ENCODE data around the gene MPRIP.

DNA sequence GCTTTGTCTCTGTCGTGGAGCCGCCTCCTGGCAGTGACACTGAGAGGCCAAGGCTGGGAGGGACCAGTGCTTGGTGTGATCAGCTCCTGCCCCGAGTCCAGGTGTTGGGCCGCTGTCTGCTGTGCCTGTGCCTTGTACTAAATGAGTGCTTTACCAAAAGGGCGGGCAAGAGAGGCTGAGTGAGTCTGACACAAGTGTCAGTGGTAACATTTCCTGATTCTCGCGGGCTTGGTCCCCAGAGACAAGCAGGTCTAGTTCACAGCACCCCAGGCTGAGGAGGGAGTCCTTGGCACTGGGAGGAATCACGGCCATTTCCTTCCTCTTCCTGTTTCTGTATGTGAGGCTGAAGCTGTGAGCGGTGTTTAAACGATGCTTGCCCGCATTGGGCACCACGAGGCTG is 133.7 kb downstream of the MPRIP start:
- TF ChIP-seq RAD21 (CRISPR knock-in tag; IDR thresholded peaks at IDR 0.05) (no peak), CTCF (CRISPR knock-in tag; IDR thresholded peaks at IDR 0.05) (no peak), CREM (IDR thresholded peaks at IDR 0.05) (no peak), CREM (CRISPR knock-in tag; IDR thresholded peaks at IDR 0.05) (no peak), HNRNPL (IDR thresholded peaks at IDR 0.05; ENCODE audit: low read depth, low read length) (no peak), FOXO1 (CRISPR knock-in tag; IDR thresholded peaks at IDR 0.05) (no peak), ZNF232 (CRISPR knock-in tag; IDR thresholded peaks at IDR 0.05; ENCODE audit: borderline replicate concordance) (no peak), ARID3A (IDR thresholded peaks at IDR 0.05; ENCODE audit: low read depth, low read length) (no peak), ATF6 (CRISPR knock-in tag; conservative IDR thresholded peaks at IDR 0.05) (no peak), MNT (IDR thresholded peaks at IDR 0.05) (no peak), SUZ12 (IDR thresholded peaks at IDR 0.05; ENCODE audit: low read depth, low read length) (no peak), ZNF839 (CRISPR knock-in tag; IDR thresholded peaks at IDR 0.05; ENCODE audit: borderline replicate concordance) (no peak), KLF16 (CRISPR knock-in tag; IDR thresholded peaks at IDR 0.05) (no peak), CHD2 (IDR thresholded peaks at IDR 0.05; ENCODE audit: low read depth, low read length) (no peak), ZNF17 (CRISPR knock-in tag; IDR thresholded peaks at IDR 0.05) (no peak)
